Measurements from ENCODE around the gene MYRIP.

MYRIP gene

DNA sequence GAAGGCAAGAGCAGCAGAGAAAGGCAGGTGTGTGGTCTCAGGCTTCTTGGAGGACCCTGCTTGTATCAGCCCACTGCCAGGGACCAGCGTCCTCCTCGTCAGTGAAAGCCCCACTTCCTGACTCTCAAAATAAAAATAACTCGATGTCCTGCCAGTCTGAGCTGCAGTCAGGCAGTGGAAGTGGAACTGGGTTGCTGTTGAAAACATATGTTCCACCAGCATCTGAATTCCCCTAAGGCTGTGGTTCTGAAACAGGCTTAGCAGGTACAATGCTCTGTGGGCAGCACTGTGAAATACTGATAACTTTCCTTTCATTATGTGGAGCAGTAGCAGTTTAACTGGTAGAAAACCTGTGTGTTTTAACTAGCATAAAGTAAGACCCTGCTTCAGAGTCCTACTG lies 378.5 kb downstream of the MYRIP start:
- no peak for DNase-seq (ENCODE audit: low read depth in 2 of 2)

DNA sequence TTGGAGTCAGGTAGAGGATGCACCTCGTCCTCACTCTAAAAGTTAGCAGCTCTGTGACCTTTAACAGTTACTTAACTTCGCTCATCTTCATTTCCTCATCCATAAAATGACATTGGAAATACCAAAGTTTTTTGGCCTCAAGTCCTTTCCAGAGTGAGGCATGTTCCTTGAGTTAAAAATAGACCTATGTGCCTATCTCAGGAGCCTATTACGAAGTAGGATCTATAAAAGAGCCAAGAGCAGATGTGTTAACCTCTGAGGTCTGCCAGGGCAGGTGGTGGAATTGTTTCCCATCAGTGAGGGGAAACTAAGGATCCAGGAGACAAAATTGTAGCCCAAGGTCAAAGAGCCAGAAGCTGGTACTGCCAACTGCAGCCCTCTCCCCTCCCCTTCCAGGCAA lies 379.7 kb downstream of the MYRIP start:
- no peak for DNase-seq (ENCODE audit: low read depth in 2 of 2)

DNA sequence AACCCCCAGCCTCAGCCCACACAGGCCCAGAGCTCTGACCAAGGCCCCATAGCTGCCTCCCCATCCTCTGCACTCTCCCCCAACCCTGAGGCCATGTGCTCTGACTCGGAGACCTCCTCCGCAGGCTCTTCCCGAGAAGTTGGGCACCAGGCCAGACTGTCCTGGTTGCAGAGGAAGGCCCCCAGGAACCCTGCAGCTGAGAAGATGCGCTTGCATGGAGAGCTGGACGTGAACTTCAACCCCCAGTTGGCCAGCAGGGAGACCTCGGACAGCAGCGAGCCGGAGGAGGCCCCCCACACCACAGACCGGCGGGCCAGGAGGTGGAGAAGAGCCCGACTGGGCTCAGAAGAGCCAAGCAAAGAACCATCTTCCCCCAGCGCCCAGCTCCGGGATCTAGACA lies 380.6 kb downstream of the MYRIP start:
- DNase-seq (ENCODE audit: low read depth in 2 of 2): no peak

DNA sequence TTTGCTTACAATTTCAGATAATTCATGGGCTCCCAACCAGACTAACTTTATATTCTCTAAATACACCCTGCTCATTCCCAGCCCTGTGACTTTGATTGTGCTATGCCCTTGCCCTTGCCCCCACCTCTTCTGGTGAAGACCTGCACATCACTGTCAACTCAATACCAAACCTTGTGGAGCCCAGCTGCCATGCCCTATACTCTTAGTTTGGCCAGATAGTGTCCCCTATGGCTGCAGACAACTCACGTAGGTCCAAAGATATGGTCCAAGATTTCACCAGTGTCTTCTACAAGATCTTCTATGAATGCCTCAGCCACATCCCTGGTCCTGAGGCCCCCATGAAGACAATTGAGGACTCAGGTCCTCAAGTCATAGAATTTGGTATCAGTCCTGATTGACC lies 381.8 kb downstream of the MYRIP start:
- no peak for DNase-seq (ENCODE audit: low read depth in 2 of 2)

DNA sequence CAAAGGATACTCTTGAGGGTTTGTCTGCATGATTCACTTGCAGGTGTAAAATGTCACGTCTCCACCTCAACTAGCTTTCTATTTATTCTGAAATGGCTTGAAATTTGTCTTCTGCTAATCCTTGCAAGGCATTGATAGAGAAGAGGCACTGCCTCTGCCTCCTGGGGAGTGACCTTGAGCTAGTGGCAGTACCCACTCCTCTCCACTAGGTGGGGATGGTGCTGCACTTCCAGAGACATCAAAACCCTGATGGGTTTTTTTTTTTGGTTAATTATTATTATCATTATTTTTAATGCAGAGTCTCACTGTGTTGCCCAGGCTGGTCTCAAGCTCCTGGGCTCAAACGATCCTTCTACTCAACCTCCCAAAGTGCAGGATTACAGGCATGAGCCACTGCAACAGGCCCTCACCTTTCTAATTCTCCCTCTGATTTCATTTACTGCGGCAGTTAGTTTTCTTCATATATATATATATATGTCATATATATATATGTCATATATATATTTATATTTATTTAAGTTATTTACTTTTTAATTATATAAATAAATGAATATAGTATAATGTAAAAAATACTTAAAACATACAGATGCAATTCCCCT lies 382.5 kb downstream of the MYRIP start:
- peak in 1 of 2 experiments; percentile 1 for DNase-seq (ENCODE audit: low read depth in 2 of 2)

DNA sequence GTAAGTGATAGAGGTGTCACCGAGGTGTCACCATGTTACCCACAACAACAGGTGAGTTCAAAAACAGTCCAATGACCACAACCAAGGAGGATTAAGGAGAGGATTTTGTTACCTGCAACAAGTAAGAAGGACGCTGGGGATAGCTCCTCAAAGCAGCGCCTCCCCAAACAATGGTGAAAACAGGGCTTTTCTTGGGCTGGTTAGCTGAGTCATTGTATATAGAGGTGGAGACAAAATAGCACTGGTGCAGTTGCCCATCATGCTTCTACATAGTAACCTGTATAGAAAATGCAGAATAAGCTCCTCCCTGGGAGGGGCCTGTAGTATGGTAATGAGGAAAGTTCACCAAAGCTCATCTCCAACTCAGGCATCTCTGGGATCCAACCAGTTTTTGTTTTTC lies 383.2 kb downstream of the MYRIP start:
- DNase-seq (ENCODE audit: low read depth in 2 of 2): no peak

DNA sequence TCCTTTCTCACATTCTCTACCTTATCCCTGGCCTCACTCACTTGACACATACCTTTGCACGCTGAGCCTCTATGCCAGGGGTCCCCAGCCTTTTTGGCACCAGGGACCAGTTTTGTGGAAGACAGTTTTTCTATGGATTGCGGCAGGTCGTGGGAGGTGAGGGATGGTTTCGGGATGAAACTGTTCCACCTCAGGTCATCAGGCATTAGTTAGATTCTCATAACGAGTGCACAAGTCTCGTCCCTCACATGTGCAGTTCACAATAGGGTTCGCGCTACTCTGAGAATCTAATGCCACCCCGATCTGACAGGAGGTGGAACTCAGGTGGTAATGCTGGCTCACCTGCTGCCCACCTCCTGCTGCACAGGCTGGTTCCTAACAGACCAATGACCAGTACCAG lies 387.6 kb downstream of the MYRIP start:
- DNase-seq (ENCODE audit: low read depth in 2 of 2): no peak

DNA sequence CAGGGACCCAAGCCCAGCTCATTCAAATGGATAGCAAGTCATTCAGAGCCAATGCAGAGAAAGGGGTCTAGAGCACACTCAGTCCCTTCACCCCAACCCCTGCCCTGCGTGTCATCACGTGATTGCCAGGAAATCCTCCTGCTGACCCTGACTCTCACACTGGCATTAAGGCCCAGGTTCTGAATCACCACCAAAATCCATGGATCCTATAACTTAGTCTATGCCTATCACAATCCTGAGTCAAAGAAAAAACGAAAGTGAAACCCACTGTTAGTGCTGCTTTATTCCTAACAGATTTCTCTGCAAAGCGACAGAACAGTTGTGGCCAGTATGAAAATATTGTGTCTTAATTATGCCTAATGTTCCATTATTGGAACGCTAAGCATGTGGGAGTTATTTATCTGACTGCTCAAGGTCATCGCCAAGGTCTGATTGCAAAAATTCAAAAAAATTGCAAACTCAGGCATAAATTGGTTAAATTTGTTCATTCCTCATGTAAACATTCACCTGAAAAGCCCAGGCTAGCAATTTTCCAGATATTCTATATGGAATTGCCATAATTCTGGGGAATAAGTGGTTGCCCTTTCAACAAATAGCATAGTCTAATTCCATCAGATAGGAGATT lies 391.4 kb downstream of the MYRIP start:
- DNase-seq (ENCODE audit: low read depth in 2 of 2): no peak

DNA sequence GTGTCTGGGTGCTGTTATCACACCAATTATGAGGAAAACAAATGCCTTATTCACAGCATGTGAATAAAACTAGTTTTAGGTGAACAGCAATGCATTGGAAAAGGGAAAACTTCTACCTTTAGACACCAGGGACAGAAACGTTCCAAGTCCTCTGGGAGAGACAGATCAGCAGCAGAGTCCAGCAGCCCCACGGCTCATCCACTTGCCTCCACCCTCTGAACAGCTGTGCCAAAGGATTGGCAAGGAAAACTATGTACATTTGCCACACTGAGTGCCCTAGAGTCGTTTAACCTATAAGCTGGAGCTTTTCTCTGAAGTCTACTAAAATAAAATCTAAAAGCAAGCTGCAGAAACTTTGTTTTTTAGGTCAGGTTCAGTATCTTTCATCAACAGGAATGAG lies 392.4 kb downstream of the MYRIP start:
- DNase-seq (ENCODE audit: low read depth in 2 of 2): no peak

DNA sequence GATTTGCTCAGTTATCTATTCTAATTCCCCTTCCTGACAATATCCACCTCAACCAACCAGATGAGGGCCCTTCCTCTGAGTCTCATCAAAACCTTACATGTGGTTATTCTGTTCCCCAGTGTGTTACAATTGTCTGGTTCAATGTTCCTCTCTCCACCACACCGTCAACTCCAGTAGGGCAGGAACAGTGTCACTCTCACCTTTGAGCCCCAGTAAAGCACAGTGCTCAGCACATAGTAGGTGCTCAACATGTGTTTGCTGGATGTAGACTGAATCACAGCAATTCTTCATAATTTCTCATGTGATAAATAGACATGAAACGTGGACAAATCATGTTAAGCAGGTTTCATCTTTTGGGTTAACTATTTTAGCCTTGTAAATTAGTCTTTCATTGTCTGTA lies 397.1 kb downstream of the MYRIP start:
- DNase-seq (ENCODE audit: low read depth in 2 of 2): no peak

DNA sequence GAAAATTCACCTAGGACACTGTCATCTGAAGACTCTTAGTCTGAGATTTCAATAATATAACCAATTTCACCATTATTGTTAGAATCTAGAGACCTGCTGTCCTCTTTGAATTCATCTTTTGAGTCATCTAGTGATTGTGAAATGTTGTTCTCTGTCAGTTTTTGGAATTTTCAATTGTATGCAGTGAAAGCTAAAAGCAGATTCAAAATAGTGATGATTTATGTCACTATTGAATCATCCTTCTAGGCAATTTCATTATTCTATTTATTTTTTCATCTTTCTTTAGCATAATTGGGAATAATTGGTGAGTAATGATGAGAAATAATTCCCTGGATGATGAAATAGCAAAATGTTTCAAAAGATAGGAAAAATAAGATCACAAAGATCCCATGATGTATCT lies 398.4 kb downstream of the MYRIP start:
- DNase-seq (ENCODE audit: low read depth in 2 of 2): no peak

DNA sequence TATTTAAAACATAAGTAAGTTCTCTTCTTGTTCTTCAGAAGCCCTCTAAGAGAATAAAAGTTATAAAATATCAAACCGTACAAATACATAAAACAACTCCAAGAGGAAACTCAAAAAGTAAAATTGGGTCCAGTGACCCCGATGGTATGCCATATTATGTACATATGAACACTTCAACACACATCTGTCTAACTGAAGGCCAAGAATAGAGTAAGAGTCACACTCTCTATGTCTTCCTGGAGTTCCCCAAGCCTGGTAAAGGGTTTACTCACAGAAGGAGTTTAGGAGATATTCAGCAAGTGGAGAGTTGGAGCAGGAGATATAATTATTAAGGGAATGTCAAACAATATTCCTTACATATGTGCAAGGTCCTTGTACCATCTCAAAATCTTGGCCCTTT lies 398.8 kb downstream of the MYRIP start:
- no peak for DNase-seq (ENCODE audit: low read depth in 2 of 2)

DNA sequence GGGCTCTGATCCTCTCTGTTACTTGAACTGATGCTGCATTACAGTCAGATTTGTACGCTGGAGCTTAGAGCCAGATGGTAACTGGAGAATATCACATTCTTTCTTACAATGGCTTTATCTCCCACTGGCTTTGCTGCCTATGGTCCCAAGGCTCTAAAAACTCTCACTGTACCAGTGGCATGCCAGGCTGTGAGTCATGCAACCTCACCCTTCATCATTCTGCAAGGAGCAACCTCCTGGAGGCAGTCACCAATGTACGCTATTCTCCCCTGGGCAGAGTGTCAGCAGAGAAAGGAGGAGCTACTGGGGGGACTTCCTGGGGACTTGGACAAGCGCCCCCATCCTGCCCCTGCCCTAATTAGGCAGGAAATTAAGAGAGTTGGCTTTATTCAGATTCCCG lies 402.2 kb downstream of the MYRIP start:
- no peak for DNase-seq (ENCODE audit: low read depth in 2 of 2)

DNA sequence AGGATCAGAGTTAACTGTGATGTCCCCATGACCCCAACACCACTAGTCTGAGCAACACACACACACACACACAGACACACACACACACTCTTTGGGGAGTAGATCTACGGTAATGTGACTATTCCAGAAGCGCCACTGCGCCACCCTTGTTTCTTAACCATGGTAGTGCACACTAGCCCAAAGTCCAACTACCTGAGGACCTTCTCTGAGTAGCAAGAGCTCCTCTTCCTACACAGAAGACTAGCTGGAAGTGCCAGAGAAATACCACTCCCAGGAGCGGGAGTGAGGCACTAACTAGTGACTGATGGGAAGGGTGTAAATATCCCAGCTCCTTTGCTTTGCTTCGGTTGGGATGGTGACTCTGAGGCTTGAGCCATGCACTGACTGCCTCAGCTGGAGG lies 404.1 kb downstream of the MYRIP start:
- no peak for DNase-seq (ENCODE audit: low read depth in 2 of 2)

DNA sequence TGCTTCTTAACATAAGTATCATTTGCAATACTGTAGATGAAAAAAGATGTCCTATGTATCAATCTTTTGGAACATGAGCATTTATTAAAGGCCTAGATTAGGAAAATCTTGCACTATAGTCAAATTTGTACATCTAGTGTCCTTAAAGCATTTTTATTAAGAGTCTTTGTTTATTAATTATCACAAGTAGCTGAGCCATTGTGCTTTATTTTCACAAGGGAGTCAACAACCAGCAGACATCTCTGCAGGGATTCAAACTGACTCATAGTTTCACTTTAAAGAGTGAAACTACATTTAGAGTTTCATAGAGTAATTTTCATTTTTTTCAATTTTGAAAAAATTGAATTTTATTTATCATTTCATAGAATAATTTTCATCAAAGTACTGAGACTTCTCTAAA lies 405.6 kb downstream of the MYRIP start:
- DNase-seq (ENCODE audit: low read depth in 2 of 2): no peak

DNA sequence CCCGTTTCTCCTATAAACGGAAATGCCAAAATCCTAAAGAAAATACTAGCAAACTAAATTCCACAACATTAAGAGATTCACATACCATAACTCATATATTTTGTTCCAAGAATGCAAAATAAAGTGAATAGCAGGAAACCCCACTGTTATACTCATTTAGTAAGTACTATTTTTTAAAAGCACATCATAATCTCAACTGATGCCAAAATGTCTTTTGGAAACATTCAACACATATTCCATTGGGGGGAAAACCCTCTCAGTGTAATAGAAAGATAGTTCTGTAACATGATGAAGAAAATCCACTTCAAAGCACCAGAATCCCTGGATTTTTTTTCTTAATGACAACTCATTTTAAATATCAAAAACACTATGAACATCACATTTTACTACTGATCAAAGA lies 407.1 kb downstream of the MYRIP start:
- no peak for DNase-seq (ENCODE audit: low read depth in 2 of 2)

DNA sequence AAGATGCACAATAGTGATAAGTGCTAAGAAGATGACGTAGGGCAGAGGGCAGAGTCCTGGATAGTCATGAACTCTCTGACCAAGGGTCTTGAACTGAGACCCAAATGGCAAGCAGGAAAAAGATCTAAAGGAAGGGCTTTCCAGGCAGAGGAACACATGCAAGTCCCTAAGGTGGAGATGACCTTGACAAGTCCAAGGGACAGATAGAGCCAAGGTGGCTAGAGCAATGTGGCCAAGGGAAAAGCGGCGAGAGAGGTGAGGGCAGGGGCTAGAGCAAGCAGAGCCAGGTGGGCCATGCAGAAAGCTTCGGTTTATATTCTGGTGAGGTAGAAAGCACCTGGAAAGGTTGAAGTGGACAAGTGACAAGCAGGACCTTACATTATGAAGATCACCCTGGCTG lies 414.4 kb downstream of the MYRIP start:
- no peak for DNase-seq (ENCODE audit: low read depth in 2 of 2)

DNA sequence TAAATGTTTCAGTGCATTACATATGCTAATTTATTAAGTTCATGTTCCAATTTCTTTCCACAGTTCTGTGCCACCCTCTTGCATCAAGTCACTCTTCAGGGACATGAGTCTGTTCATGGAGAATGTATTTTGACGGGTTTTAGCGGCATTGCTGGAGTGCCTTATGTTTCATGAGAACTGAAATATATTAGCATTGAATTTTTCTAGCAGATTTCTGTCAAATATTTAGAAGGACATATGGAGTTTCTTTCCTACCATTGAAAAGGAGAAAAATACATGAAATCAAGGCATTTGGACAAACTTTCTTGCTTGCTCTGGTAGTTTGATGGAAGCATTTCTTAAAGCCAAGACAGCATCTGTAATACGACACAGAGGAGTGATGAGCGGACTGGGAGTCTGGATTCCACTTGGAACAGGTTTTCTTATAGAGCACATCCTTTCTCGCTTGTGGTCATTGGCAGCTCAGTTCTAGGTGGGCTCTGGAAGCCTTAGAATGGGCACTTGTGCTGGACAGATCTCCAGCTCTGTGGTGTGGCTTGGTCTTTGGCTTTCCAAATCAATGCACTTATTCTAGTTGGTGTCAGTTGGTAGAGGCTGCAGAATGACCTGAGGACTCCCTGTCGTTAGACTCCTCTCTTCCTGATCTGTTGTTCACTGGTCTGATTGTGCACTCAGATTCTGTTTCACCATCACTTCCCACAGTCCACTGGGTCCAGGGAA lies 415.5 kb downstream of the MYRIP start:
- no peak for DNase-seq (ENCODE audit: low read depth in 2 of 2)

DNA sequence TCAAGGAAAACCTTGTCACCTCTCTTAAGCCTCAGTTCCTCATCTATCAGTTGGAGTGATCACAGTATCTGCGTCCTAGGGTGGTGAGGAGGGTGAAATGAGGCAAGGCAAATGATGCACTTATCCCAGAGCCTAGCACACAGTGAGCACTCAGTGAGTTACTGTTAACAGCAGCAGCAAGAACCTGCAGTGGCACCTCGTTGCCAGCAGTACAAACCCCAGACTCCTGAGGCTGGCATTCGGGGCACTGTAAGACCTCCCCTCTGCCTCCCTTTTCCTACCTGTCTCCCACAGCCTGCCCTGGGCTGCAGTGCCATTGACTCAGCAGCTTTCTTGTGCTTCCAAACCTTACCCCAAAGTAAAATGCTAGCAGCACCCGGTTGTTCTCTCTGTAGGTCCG lies 417.2 kb downstream of the MYRIP start:
- no peak for DNase-seq (ENCODE audit: low read depth in 2 of 2)

DNA sequence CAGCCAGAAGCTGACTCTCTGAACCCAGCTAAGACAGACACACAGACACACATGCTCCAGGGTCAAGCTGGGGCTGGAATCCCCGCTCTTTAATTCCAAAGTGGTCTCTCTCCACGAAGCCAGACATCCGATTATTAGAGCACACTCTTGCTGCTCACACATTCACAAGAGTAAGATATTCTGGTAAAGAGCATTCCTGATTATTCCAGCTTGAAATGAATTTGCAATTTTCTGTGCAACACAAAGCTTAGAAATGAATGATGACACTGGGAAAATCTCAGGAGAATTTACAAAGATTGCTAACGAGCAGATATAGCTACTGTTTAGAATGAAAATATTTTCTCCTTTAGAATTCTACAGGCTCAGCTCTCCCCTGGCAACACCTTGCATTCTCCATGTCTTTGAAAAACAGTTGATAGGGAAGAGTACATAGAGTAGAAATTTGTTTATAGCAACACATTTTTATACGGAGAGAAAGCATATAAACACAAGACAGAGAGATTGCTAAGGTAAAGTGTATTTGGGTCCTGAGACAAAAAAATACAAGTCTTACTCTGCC lies 419.5 kb downstream of the MYRIP start:
- DNase-seq (ENCODE audit: low read depth in 2 of 2): no peak

DNA sequence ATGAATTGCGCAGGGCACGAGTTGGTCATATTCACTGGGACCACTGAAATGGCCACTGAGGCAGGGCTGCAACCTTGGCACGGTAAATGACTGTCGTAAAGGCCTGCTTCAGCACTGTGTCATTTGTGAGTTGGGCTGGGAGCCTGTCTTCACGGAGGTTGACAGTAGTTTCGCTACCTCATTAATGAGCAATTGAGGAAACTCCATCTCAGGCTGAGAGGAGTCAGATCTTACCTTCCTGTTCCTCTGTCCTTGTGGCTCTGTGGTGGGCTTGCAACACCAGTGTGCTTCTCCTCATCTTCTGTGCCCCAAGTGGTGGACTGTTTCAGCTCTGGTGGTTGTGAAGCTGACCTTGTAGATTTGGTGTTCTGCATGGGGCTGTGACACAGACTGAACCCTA lies 420.0 kb downstream of the MYRIP start:
- no peak for DNase-seq (ENCODE audit: low read depth in 2 of 2)

DNA sequence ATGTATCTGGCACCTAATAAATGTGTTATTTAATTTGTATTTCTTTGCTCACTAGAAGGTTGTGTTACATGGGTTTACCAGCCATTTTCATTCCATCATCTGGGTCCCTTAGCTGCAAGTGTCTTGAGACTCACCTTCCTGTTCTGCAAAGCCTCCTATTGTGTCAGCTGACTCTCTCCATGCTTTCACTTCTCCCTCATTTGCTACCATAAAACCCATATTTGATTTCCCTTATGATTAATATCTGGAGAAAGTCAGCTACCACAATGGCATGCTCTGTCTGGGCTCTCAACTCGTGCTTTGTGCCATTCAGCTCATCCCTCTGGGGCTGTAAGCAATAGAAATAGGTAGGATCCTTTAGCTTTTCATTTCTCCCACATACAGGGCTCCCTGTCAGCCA lies 420.6 kb downstream of the MYRIP start:
- DNase-seq (ENCODE audit: low read depth in 2 of 2): no peak

DNA sequence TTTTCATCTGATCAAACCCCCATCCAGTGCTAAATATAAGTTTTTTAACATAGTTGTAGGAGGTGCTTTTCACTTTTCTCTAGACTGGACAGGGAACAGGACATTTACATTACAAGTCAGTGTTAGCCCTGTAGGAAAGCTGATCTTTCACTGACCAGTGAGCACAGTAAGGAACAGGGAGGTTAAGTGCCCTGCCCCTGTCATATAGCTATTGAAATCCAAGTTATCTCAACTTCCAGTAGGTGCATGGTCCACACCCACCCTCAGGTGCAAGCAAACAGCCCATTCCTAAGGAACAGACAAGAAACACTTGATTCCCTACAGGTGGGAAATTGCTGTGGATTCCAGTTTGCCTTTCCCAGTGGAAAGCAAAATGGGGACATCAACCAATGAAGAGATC lies 421.0 kb downstream of the MYRIP start:
- DNase-seq (ENCODE audit: low read depth in 2 of 2): no peak

Measured in fibroblast of skin of left biceps (primary cell).